Smooth muscle cell of the brain vasculature (primary cell): ENCODE data around the gene SF3A1.

Experiments
- DNase-seq: peaks from one replicate; pipeline ENCODE4 v3.0.0-alpha.2; 2012; ENCODE audit warnings: low read depth, low spot score

The SF3A1 gene

DNA sequence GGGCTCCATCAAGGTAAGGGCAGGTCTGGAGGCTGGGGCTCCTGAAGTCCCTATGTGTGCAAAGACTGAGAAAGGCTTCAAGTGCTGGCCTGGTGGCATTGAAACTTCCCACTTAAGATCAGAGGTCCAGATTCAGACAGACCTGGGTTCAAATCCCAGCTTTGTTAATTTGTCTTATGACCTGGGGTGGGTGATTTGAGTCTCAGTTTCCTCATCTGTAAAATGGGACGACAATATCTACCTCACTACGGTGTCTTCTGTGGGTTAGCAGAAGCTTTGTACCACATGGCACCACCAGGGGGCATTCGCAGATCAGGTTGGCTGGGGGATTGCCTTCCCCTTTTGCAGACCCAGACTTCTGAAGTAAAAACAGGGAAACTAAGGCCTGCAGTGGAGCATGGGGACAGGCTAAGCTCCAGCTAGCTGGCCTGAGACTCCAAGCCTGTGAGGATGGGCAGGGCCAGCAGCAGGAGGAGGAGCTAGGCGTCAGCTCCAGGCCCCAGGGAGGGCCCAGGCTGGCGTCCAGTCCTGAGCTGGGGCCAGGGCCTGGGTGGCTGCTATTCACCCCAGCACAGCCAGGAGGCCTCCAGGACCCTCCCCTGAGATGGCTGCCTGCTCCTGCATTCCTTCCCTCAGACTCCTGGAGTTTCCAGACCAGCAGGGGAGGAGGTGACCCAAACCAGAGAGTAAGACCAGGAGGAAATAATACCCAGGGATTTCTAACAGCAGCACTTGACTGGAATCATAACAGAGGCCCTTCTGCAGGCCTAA lies 68.9 kb downstream of the SF3A1 start:
- DNase-seq, result peak; percentile 78

DNA sequence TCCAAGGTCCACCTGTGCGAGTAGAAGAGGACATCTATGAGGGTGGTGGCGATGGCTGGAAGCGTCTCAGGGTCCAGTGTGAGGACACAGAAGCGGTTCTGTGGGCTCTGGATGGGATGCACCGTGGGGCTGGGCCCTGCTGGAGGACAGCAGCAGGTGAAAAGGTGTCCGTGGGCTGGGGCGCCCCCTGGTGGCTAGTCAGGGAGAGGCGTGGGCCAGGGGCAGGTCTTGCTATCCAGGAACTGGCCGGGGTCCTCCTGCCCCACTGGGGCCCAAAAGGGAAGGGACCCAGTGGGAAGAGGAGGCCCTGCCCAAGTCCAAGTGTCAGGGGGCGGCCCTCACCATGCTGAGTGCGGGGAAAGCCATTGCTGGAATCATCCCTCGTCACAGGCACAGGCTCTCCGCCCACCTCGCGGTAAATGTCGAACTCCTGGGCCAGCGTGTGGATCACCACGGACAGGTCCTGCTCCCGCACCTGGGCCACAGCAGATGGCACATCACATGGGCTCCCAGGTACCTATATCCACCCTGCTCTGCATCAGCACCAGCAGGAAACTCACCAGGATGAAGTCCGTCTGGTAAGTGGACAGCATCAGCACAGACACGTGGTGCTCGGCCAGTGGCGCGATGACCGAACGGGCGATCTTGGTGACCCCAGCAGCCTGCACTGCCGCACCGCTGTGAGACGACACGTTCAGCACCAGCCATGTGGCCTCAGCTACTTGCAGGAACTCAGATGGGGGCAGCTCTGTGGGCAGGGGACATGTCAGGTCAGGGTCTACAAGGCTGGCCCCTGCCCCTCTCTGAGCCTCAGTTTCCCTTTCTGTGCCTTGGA lies 69.7 kb downstream of the SF3A1 start:
- DNase-seq, result no peak

DNA sequence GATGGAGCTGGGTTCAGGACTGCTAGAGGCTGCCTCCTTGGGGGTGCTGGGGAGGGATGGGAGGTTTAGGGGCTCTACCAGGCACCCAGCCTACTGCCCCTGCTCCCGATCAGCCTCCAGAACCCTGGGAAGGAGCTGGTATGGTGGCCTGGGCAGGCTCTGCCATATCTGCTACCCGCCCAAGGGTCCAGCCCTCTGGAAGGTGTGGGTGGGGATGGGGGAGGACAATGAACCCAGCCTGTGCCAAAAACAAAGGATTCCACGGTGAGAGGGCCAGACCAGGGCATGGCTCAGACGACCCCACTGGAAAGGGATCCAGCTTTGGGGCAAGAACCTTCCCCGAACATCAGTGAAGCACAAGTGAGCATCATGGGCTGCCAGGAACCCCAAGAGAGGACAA lies 70.4 kb downstream of the SF3A1 start:
- DNase-seq, result no peak

DNA sequence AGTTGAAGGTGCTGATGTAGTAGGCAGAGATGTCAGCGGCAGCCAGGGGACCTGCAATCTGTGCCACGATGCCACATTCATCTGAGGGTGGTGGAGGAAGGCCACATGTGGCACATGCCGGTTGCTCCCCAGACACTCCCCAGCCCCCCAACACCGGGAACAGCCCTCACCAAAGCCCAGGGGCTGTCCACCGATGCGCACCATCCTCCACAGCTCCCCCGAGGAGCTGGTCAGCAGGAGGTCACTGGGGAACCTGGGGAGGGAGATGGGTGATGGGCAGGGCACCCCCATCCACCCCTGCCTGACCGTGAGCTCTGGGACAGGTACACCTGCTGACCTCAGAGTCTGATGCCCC lies 70.9 kb downstream of the SF3A1 start:
- DNase-seq, result no peak

DNA sequence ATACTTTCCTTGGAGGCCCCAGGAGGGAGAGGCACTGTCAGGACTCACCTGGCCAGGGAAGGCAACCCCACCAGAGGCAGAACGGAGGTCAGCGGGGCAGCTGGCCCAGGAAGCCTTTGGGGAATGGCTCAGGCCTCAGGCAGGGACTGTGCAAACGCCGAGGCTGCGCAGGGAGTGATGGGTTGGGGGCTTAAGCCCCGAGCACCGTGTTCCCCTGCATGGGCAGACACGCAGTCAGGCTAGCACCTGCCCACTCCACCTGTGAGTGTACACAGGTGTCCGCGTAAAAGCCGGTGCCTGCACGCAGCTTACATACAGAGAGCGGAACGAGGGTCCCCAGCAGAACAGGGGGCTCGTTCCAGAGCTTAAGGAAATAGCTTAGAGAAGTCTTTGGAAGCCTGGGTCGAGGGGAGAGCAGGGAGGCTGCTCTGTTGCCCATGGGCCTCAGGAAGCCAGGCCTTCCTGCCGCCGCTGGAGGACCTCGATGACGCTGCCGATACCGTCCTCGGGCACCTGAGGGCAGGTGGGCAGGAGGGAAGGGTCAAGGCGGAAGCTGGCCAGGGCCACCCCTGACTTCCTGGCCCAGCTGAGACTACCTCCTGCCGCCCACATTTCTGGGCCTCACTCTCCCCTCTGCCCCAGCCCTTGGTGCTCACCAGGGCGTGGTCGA lies 71.4 kb downstream of the SF3A1 start:
- DNase-seq, result no peak

DNA sequence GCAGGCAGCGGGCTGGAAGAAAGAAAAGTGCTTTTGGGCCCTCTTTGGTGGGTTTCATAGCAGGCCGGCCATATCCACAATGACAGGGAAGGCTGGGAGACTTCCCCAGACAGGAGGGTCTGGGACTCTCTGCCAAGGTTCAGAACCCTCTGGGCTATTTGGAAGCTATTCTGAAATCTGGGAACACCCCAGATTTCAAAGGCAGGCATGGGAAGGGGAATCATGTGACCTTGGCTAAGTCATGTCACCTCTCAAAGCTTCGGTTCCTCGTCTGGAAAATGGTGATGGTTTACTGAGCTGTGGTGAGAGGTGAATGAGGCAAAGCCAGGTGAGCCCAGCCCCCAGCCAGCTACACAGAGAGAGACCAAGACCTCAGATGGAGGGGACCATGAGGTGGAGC lies 72.0 kb downstream of the SF3A1 start:
- no peak for DNase-seq

DNA sequence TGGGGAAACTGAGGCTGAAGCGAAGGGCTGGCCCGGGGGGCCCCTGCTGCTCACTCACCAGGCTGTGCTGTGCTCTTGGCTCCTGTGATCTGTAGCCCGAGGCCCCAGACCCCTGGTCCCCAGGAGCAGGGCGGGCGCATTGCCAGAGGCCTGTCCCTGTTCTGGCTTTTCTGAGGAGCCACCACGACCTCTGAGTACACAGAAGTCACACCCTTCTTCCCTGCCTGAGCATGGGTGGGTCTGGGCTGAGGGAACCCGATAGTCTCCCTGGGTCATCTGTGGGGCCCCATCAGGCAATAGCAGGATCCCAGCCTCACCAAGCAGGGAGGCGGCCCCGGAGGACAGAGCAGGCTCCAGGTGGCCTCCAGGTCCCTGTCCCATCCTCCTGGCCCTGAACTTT lies 72.5 kb downstream of the SF3A1 start:
- DNase-seq, result no peak

DNA sequence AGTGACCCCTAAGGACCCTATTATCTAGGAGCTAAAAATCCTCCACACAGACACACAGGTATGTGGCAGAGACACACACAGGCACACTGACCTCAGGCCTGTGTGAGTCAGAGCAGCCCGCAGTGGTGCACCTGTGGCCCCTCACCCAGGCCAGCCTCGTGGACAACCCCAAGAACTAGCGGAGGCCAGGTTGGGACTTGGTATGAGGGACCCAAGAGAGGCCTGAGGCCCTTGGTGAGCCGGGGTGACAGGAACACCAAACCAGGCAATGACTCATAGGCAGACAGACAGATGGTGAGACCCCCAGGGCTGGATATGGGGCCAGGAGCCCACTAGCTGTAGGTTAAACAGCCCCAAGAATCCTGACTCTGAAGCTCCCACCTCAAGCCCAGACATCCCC lies 73.4 kb downstream of the SF3A1 start:
- no peak for DNase-seq

DNA sequence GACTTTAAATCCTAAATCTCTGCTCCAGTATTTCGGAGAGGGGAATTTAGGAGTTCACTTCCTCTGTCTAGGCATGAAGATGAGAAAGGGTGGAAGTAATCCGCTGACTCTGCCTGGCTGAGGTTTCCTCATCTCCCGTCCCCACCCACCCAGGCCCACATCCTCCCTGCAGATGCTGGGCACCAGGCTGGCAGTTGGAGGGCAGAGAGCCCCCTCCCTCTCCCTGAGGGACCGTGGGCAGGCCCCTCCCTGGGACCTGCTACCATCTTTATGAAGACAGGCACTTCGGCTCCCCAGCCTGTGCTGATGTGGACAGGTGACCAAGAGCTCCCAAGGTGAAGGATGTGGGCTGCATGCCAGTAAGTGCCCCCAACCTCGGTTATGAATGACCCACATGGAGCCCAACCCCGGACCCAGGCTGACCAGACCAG lies 74.1 kb downstream of the SF3A1 start:
- DNase-seq, result no peak
